HG03558 (cell line): ENCODE data around the gene FAM204A.

Experiments used
- ATAC-seq: cut with Tn5 transposase; IDR thresholded peaks from one replicate; pipeline ENCODE4 v1.9.1; 2021; ENCODE audit warnings: moderate number of reproducible peaks; ENCODE audit not compliant: unreplicated experiment; ENCODE audit errors: extremely low read depth

FAM204A gene

GRCh38 chr10:118254654-118255053 lies 87.5 kb downstream of the FAM204A start:
- no peak for ATAC-seq

DNA sequence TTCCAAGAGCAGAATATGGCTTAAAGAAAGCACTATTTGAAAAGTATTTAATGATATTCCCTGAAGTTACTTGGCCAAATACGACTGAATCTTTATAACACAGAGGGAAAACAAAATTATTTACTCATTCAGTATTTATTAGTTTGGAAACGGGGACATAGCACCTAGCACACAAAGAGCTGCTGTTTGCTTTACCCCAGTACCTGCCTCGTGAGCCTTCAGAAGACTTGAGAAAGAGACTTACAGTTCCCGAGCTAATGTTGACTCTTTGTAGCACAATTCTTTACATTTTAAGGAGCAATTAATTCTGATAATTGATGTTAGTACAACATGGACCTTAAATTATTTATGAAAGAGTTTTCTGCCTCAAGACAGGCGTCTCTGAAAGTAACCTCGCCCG lies 88.7 kb downstream of the FAM204A start:
- ATAC-seq = no peak

GRCh38 chr10:118251791-118252190 lies 90.3 kb downstream of the FAM204A start:
- no peak for ATAC-seq

DNA sequence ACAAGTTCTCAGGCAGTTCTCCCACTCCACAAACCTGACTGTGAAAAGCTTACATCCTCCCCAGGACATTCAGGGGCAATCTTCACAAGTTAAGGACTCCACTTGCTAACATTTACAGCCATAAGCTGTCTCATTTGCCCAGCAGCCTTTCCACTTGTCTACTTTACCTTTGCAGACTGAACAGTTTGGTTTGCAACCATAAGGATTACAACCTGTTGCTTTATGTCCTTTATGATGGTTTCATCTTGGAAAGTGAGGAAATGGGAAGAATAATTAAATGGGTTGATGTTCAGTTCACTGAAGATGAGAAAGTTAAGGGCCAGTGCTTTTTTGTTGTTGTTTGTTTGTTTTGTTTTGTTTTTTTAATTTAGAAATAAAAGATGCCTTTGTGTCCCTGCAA lies 92.4 kb downstream of the FAM204A start:
- no peak for ATAC-seq
